ENCODE data around the gene RASGRP2.

RASGRP2 gene

GRCh38 chr11:64755681-64756361 lies 11.9 kb upstream of the RASGRP2 start:
- DNase-seq, result no peak

GRCh38 chr11:64754919-64755662 lies 11.1 kb upstream of the RASGRP2 start:
- no peak for DNase-seq

GRCh38 chr11:64754124-64754918 lies 10.4 kb upstream of the RASGRP2 start:
- DNase-seq, result no peak

- DNase-seq, result no peak
These were observed 9.6 kb upstream of the RASGRP2 start for GRCh38 chr11:64753380-64754123.

GRCh38 chr11:64753019-64753379 lies 9.1 kb upstream of the RASGRP2 start:
- DNase-seq, result no peak

- no peak for DNase-seq
These were observed 8.4 kb upstream of the RASGRP2 start for GRCh38 chr11:64752175-64752970.

- no peak for DNase-seq
These were observed 7.6 kb upstream of the RASGRP2 start for GRCh38 chr11:64751580-64751979.

GRCh38 chr11:64751136-64751535 lies 7.2 kb upstream of the RASGRP2 start:
- no peak for DNase-seq

- DNase-seq, result no peak
These were observed 6.6 kb upstream of the RASGRP2 start for GRCh38 chr11:64750361-64751054.

- peak; percentile 87 for DNase-seq
These were observed 4.2 kb upstream of the RASGRP2 start for GRCh38 chr11:64747961-64748665.

GRCh38 chr11:64746486-64746885 lies 2.5 kb upstream of the RASGRP2 start:
- no peak for DNase-seq

- no peak for DNase-seq
These were observed 1.8 kb upstream of the RASGRP2 start for GRCh38 chr11:64745521-64746328.

GRCh38 chr11:64745189-64745520 lies 1.2 kb upstream of the RASGRP2 start:
- DNase-seq, result no peak

- no peak for DNase-seq
These were observed 724 bp upstream of the RASGRP2 start for GRCh38 chr11:64744544-64745188.

GRCh38 chr11:64742889-64743590 lies 902 bp downstream of the RASGRP2 start:
- no peak for DNase-seq

GRCh38 chr11:64742087-64742888 lies 1.7 kb downstream of the RASGRP2 start:
- no peak for DNase-seq

- no peak for DNase-seq
These were observed 2.4 kb downstream of the RASGRP2 start for GRCh38 chr11:64741375-64742086.
